GM19099 (cell line): ENCODE measurements around the gene NKIRAS2.

Experiments used
- POLR2A ChIP-seq: IDR thresholded peaks from 3 replicates; pipeline ENCODE4 v1.6.1; 2011; ENCODE audit warnings: low read depth; ENCODE audit not compliant: insufficient read length; ENCODE audit errors: extremely low read depth

NKIRAS2 gene

GRCh38 chr17:42017866-42018200 is 2.1 kb upstream of the NKIRAS2 start:
- TF ChIP-seq POLR2A, result no peak

GRCh38 chr17:42018339-42018738 is 1.6 kb upstream of the NKIRAS2 start:
- TF ChIP-seq POLR2A, result no peak

DNA sequence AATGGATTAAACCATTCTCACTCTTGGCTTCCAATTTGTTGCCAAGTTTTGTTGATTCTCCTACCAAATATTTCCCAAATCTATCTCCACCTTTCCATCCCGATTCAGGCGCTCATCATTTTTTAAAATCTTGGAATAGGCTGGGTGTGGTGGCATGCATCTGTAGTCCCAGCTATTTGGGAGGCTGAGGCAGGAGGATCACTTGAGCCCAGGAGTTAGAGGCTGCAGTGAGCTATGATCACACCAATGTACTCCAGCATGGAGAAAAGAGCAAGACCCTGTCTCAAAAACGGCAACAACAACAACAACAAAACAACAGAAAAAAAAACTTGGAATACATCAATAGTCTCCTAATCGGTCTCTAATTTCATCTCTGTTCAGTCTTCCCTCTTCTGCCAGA is 902 bp upstream of the NKIRAS2 start:
- no peak for TF ChIP-seq POLR2A

DNA sequence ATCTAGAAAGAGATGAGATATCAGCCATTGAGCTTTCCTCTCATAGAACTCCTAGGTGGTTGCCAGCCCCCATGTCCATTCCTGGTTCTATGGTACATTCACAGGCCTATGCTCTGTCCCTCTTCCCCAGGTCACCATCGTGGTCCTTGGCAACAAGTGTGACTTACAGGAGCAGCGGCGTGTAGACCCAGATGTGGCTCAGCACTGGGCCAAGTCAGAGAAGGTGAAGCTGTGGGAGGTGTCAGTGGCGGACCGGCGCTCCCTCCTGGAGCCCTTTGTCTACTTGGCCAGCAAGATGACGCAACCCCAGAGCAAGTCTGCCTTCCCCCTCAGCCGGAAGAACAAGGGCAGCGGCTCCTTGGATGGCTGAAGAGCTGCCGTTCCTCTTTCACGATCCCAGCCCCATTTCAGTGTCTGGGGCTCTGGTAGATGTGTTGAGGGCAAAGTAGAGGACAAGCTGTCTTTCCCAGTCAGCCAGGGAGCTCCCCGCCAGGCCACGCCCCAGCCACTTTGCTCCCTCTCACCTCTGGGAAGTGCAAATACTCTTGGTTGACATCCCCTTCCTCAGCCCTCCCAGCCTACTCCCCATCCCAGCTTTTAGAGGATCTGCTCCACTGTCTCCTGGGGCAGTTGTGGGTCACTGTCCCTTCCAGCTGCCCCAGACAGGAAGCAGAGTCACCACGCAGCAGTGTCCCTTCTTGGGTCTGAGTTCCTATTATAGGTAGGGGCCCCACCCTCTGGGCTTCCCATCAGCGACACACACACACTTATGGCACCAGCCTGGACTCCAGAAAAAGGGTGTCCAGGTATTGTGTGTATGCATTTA is 3.8 kb downstream of the NKIRAS2 start:
- no peak for TF ChIP-seq POLR2A

GRCh38 chr17:42025191-42025579 is 5.3 kb downstream of the NKIRAS2 start:
- TF ChIP-seq POLR2A, result peak; percentile 8

DNA sequence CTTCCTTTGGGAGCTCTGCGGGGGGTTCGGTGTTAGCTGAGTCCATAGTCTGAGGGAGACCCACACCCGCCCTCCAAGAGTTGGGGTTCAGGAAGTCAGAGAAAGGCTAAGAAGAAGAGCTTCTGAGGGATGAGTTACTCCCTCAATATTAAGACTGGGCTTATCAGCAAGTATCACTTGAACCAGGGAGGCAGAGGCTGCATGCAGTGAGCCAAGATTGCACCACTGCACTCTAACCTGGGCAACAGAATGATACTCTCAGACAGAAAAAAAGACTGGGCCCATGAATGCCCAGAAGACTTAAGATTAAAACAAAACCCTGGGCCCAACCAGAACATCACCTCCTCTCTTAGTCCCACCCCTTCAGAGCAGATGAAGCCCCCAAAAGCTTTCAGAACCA is 6.0 kb downstream of the NKIRAS2 start:
- TF ChIP-seq POLR2A, result no peak

- no peak for TF ChIP-seq POLR2A
Observed at GRCh38 chr17:42026857-42027589, 7.1 kb downstream of the NKIRAS2 start.

- no peak for TF ChIP-seq POLR2A
Observed at GRCh38 chr17:42027590-42027889, 7.7 kb downstream of the NKIRAS2 start.

DNA sequence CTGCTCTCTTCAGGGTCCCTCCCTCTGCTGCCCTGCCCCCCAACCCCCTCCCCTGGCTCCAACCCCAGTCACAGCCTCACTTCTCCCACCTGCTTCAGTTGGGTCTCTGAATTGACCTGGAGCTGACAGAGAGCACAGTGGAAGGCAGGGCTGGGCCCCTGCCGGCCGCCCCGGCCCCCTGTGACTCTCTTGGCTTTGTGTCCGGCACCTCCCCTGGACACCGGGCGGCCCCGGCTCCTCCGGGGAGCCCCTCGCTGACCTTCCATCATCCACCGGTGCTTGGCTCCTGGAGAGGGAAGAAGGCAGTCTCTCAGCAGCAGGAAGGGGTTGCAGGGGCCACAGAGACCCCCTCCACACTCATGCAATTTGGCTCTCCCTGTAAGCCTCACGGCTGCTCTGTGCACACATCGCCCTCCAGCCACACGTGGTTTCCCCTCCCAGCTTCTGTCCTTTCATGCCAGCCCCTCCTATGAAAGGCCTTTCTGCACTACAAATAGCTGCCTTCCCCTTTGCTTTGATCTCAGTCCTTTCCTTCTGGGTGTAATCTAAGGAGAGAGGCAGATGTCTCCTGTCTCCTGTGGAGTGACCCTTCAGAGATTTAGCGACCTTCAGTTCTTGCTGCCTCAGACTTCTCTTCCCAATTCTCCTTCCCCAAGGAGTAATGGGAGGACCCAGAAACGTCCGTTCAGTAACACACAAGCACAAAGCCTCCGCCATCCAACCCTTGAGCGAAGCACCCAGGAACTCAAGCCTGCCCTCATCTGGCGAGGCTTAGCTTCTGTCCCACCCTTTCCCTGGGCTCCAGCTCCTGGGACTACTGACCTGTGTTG is 8.3 kb downstream of the NKIRAS2 start:
- no peak for TF ChIP-seq POLR2A

- TF ChIP-seq POLR2A, result no peak
Observed at GRCh38 chr17:42028791-42029127, 8.9 kb downstream of the NKIRAS2 start.

DNA sequence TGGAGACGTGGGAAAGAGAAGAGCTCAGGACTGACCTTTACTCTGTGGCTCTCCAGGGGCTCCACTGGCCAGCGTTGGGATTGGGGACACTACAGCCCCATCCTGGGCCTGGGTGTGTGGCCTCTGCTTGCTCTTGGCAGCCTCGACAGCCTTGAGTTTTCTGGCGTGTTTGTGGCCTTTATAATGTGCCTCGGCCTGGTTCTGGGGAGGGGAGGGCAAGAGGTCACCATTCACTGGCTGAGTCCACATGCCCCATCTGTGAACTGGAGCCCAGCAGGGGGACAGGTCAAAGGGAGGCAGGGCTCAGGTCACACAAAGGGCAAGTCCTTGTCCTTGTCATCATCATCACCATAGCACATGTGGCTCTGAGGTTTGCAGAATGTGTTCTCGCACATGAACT is 11.7 kb downstream of the NKIRAS2 start:
- TF ChIP-seq POLR2A, result no peak

- TF ChIP-seq POLR2A, result no peak
Observed at GRCh38 chr17:42034059-42034458, 14.2 kb downstream of the NKIRAS2 start.

DNA sequence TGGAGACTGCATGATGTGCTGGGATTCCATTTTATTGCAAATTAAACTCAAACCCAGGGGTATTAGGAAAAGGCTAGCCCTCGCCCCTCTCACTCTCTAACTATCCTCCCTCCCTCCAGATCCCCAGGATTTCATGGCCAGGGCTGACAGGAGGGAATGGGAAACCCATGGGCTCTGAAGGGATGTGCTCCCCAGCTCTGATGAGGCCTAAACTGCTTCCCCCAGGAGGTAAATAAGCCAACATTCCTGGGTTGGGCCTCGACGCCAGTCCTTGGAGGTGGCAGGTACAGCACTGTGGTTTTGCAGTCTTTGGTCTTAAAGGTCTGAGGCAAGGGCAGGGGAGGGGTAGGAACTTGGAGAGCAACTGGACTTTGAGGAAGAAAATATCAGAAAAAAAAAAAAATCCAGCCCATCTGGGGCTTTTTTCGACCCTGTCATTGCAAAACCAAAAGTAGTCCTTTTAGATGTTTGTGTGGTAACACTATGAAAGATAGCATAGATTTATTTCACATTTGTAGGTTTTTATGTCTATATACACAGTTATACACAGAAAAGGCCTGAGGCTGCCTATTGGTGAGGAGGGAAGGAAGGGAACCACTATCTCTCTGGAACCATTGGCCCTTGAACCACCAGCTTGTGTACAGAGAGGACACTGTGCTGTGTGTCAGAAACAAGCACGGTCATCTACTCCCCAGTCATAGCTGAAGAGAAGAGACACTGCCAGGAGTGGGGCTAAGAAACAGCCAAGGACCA is 18.5 kb downstream of the NKIRAS2 start:
- no peak for TF ChIP-seq POLR2A

- TF ChIP-seq POLR2A, result no peak
Observed at GRCh38 chr17:42039794-42040763, 20.2 kb downstream of the NKIRAS2 start.
